GM21526 (cell line): Measurements from ENCODE around the gene ADAD1.
"Not testable (repeated sequence)": the region's sequence is repeated elsewhere in the genome, so short reads cannot be mapped to it uniquely, and the experiment has no call there.

Experiments
- ATAC-seq: cut with Tn5 transposase; IDR thresholded peaks from one replicate; pipeline ENCODE4 v1.9.1; 2021; ENCODE audit warnings: moderate library complexity; ENCODE audit not compliant: unreplicated experiment, low FRiP score

The ADAD1 gene

GRCh38 chr4:122378711-122379110 is at the start of gene ADAD1:
ADAD1 (plus strand) TSS chr4:122379011; CDS start chr4:122380070, 1,059 bp downstream.
- no peak for ATAC-seq

DNA sequence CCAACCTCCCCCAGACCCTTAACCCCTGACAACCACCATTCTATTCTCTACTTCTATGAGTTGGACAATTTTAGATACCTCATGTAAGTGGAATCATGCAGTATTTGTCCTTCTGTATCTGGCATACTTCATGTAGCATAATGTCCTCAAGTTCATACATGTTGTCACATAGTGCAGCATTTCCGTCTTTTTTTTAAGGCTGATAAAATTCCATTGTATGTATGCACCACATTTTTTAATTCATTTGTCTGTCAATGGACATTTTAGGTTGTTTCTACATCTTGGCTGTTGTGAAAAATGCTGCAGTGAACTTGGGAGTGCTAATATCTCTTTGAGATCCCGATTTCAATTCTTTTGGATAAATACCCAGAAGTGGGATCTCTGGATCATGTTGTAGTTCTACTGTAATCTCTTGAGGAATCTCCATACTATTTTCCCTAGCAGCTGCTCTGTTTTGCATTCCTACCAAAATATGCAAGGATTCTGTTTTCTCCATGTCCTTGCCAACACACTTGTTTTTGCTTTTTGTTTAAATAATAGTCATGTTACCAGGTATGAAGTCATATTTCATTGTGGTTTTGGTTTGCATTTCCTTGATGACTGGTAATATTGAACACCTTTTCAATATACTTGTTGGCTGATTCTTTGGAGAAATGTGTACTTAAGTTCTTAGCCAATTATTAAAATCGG is 48.8 kb upstream of the ADAD1 start:
- ATAC-seq: no peak

GRCh38 chr4:122331195-122331594 is 47.6 kb upstream of the ADAD1 start:
- ATAC-seq: no peak

DNA sequence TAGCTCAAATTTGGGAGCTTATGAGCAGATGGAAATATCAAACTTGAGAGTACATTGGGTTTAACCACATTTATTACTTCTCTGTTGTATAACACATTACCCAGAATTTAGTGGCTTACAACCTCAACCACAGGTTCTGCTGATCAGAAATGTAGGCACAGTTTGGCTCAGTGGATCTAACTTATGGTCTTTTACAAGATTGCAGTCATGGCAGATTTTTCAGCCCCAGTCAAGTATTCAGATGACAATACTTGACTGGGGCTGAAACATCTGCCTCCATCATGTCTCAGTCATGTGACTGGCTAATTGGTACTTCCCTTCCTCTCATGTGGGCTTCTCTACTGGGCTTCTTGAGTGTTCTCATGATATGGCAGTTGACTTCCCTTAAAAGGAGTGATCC is 44.0 kb upstream of the ADAD1 start:
- ATAC-seq: no peak

- ATAC-seq: no peak
Measured at GRCh38 chr4:122341886-122342285, 36.9 kb upstream of the ADAD1 start.

DNA sequence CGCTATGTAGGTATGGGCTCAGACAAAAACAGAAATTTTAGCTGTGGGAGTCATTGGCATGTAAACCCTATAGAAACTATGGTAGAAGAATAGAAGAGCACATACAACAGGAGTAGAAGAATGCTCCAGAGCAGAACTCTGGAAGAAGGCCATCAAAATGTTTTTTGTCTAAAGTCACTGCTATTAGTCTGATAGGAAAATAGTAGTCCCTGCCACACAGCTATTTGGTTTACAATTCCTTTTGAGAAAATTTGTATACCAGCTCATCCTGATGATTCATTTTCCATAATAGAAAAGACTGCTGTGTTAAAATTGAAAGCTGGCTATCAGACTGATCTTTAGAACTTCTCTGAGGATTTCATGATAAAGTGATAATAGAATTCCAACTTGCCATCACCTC is 32.8 kb upstream of the ADAD1 start:
- ATAC-seq: no peak

- ATAC-seq: no peak
Measured at GRCh38 chr4:122346503-122346902, 32.3 kb upstream of the ADAD1 start.

GRCh38 chr4:122356317-122356808 is 22.4 kb upstream of the ADAD1 start:
- ATAC-seq: no peak

DNA sequence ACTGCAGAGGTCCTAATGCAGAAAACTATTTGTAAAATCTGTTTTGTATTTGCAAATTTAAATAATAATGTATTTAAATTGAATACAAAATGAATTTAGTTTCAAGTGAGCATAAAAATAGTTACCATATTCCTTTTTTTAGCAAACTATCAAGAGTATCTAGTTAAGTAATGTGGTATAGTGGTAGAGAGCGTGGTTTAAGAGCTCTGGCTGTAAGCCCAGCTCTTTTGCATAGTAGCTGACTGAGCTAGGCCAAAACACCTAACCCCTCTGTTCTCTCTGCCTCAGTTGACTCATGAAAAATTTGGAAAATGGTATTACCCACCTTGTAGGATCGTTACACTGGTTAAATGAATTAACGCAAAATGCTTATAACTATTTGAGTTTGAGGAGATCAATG is 18.1 kb upstream of the ADAD1 start:
- ATAC-seq: no peak

GRCh38 chr4:122364700-122365404 is 14.0 kb upstream of the ADAD1 start:
- no peak for ATAC-seq

GRCh38 chr4:122368786-122369185 is 10.0 kb upstream of the ADAD1 start:
- ATAC-seq: not testable (repeated sequence)

GRCh38 chr4:122377352-122377751 is 1.5 kb upstream of the ADAD1 start:
- no peak for ATAC-seq

DNA sequence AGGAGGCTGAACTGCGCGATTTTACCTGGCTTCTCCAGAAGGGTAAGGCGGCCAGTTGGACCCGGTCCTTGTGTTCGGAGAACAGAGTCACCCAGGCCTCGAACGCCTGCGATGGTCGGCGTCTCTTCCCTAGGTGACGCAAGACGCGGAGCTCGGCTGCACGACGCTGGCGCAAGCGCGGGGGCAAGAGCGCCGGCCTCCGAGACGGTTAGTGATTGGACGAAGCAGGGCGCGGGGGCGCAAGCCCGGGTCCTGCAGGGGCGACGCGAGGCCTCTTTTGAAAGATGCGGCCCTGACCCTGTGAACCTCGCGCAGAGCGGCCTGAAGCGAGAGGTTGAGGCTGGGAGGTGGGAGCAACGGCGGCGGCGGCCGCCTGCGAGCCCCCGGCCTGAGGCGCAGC is 428 bp downstream of the ADAD1 start:
- ATAC-seq: no peak

DNA sequence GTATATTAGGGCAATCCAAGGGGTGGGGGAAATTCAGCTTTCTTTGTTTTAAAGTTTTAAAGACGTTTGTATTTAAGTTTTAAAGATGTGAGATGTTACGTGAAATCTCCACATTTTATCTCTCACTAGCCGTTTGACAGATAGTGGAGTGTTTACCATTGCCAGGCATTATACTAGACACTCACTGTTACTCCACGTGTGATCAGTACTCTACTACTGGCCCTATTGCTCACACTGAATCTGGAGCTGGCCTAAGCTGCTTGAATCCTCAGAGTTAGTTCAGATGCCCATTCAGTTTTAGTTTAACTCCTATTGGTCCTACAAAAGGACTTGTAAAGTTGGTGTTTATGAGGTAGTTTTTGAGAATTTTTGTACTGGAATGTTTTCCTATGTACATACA is 4.5 kb downstream of the ADAD1 start:
- ATAC-seq: no peak

GRCh38 chr4:122384245-122384644 is 5.4 kb downstream of the ADAD1 start:
- no peak for ATAC-seq

DNA sequence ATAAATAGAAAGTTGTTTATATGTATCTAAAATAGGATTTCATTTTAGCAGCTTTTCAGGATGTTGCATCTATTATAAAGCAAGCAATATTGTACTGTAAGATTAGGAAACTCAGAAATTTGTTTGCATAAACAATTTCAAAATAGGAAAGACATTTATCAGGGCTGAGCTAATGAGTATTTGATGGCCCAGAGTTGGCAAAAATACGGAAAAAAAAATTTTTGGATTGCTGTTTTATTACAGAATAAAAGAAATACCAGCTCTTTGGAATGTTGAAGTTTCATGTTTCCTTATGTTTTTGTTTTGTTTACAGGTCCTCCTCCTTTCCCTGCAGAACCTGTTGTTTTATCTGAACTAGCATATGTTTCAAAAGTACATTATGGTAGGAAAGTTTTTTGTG is 14.5 kb downstream of the ADAD1 start:
- no peak for ATAC-seq

DNA sequence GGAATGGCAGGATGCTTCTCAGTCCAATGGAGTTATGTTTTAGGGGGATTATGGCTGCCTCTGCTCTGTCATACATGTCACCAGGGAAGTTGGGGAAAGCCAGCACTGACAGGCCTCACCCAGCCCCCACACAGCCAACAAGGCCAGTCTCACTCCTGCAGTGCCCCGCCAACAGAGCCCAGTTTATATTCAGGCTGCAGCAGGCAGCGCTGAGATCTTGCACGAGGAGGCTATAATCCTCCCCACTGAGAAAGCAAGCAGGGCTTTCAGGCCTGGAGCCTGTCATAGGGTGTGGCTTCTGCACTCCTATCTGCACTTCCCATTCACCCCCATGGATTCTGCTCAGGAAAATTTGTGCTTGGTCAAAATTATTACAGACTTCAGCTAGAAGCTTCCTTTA is 25.1 kb downstream of the ADAD1 start:
- ATAC-seq: no peak

DNA sequence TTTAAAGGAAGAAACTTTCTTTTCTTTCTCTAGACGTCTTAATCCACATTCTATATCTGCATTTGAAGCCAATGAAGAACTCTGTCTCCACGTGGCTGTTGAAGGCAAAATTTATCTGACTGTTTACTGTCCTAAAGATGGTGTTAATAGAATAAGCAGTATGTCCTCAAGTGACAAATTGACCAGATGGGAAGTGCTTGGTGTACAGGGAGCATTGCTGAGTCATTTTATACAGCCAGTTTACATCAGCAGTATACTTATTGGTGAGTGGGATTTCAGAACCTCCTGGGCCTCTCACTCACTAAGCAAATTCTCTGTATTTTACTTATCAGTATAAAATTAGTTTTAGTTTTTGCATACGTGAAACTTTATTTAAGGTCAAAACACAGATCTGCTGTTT is 33.7 kb downstream of the ADAD1 start:
- ATAC-seq: peak; percentile 58

DNA sequence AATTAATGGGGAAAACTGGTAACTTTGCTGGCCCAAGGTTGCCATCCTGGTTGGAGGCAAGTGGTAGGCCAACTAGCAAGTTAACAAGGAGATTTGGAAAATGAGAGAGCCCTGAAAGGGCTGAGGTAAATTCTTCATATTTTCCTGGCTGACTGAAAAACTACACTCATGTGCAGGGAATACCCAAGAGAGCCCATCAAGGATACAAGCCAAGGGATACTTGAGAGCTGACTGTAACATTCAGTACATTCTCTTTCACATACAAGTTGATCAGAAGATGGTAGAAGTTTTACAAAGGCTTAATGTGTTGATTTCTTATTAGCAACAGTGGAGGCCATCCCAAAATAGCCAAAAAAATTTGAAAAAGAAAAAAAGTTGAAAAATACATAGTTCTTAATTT is 44.4 kb downstream of the ADAD1 start:
- no peak for ATAC-seq

GRCh38 chr4:122431351-122431750 is 52.5 kb downstream of the ADAD1 start:
- ATAC-seq: no peak

DNA sequence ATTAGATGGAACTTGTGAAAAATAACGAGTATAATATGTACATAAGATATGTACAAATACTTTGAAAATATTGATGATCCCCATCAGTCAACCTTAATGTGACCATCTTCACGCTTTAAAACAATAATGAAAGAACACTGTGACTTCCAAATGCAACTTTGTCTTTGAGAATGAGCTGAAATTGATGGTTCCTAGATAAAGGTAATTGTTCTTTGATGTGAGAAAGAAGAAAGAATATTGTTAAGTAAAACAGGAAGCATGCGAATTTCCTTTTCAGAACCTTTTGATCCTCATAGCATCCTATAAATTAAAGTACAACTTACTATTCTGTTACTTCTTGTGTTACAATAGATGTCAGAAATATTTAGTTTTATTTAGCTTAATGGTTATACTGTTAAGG is 55.5 kb downstream of the ADAD1 start:
- ATAC-seq: no peak

DNA sequence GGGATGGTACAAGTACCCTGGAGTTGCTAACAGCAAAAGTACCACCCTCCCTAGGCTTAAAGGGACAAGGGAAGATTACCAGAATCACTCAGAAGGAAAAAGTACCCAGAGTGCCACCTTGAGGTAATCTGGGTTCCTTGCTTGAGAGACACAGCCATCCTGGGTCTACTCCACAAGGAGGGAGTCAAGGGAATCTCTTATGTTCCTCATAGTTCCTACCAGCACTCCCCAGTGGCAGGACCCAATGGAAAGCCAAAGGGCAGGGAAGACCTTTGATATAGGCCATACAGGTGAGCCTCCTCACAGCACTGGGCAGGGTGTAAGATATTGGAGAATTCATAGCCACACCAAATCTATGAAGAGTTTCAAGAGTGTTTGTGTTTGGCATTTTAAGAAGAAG is 72.0 kb downstream of the ADAD1 start:
- no peak for ATAC-seq
